Neural cell (in vitro differentiated cells): ENCODE measurements around the gene RBSN. TPM values are rescaled to one million over a fixed set of nuclear protein-coding genes. Genes with fewer than 3 reads are reported as not detected.

Source experiments
- H2AFZ ChIP-seq: fragments of 200-600, 300-800 bp; sonication (generic), shearing (Covaris generic); 2 replicates; pipeline ENCODE4 v1.6.0; 2014; ENCODE audit warnings: low read depth, mild to moderate bottlenecking, antibody characterized with exemption, low read length, moderate library complexity
- H3F3A ChIP-seq: fragments of 200-600 bp; shearing (Covaris generic); 2 replicates; pipeline ENCODE4 v1.6.1; 2016; ENCODE audit warnings: mild to moderate bottlenecking, moderate library complexity, mixed read lengths, antibody characterized with exemption, low read length; ENCODE audit not compliant: insufficient read depth, poor library complexity, severe bottlenecking
- H3K27ac ChIP-seq: fragments of 200-600, 300-800 bp; sonication (generic), shearing (Covaris generic); 2 replicates; pipeline ENCODE4 v1.5.1; 2014; ENCODE audit warnings: mild to moderate bottlenecking, low read length, moderate library complexity
- H3K27me3 ChIP-seq: fragments of 300-800, 200-600 bp; sonication (generic), shearing (Covaris generic); 2 replicates; pipeline ENCODE4 v1.6.0; 2014; ENCODE audit warnings: mild to moderate bottlenecking, low read depth, low read length, moderate library complexity; ENCODE audit not compliant: insufficient read depth
- H3K36me3 ChIP-seq: fragments of 300-800, 200-600 bp; sonication (generic), shearing (Covaris generic); 2 replicates; pipeline ENCODE4 v1.5.1; 2014; ENCODE audit warnings: mild to moderate bottlenecking, antibody characterized with exemption, low read length, moderate library complexity; ENCODE audit not compliant: insufficient read depth
- H3K4me2 ChIP-seq: fragments of 300-800, 200-600 bp; sonication (generic), shearing (Covaris generic); 2 replicates; pipeline ENCODE4 v1.6.0; 2014; ENCODE audit warnings: mild to moderate bottlenecking, low read length
- H3K4me3 ChIP-seq: fragments of 300-800, 200-600 bp; sonication (generic), shearing (Covaris generic); 2 replicates; pipeline ENCODE4 v1.5.1; 2014; ENCODE audit warnings: mild to moderate bottlenecking, low read length, moderate library complexity
- H3K79me2 ChIP-seq: fragments of 200-600 bp; shearing (Covaris generic); replicated peaks from 2 replicates; pipeline ENCODE4 v1.6.0; 2014; ENCODE audit warnings: mild to moderate bottlenecking, low read length, moderate library complexity; ENCODE audit not compliant: insufficient read depth
- H3K9ac ChIP-seq: fragments of 300-800, 200-600 bp; sonication (generic), shearing (Covaris generic); 2 replicates; pipeline ENCODE4 v1.6.1; 2016; ENCODE audit warnings: mild to moderate bottlenecking, low read length, mixed read lengths
- H3K9me2 ChIP-seq: fragments of 200-600 bp; shearing (Covaris generic); 2 replicates; pipeline ENCODE4 v1.6.1; 2016; ENCODE audit warnings: mild to moderate bottlenecking, low read length, mixed read lengths; ENCODE audit not compliant: insufficient read depth
- H3K9me3 ChIP-seq: fragments of 200-600, 300-800 bp; sonication (generic), shearing (Covaris generic); 2 replicates; pipeline ENCODE4 v1.6.1; 2016; ENCODE audit warnings: mild to moderate bottlenecking, mixed run types, low read length, moderate library complexity, mixed read lengths
- H4K20me1 ChIP-seq: fragments of 200-600 bp; shearing (Covaris generic); 2 replicates; pipeline ENCODE4 v1.6.1; 2016; ENCODE audit warnings: mild to moderate bottlenecking, mixed run types; ENCODE audit not compliant: insufficient read depth
- EP300 ChIP-seq: fragments of 450-650 bp; conservative IDR thresholded peaks from 2 replicates; pipeline ENCODE4 v1.6.1; 2014; ENCODE audit warnings: antibody characterized with exemption, mild to moderate bottlenecking, moderate library complexity; ENCODE audit not compliant: poor library complexity, severe bottlenecking
- EZH2 ChIP-seq: fragments of 200-600, 300-800 bp; shearing (Covaris generic), sonication (generic); IDR thresholded peaks from 2 replicates; pipeline ENCODE4 v1.6.1; 2014; ENCODE audit warnings: antibody characterized with exemption, low read length, borderline replicate concordance, mild to moderate bottlenecking; ENCODE audit not compliant: insufficient read depth, poor library complexity, severe bottlenecking
- MXI1 ChIP-seq: fragments of 450-650 bp; conservative IDR thresholded peaks from 2 replicates; pipeline ENCODE4 v1.6.1; 2014; ENCODE audit warnings: antibody characterized with exemption, mild to moderate bottlenecking; ENCODE audit not compliant: poor library complexity, severe bottlenecking
- POLR2AphosphoS5 ChIP-seq: IDR thresholded peaks from 2 replicates; pipeline ENCODE4 v1.6.1; 2012
- RAD21 ChIP-seq: fragments of 450-650 bp; conservative IDR thresholded peaks from 2 replicates; pipeline ENCODE4 v1.6.1; 2014; ENCODE audit warnings: antibody characterized with exemption, mild to moderate bottlenecking, moderate library complexity
- REST ChIP-seq: IDR thresholded peaks from 2 replicates; pipeline ENCODE4 v1.6.1; 2012; ENCODE audit warnings: borderline replicate concordance
- SMC3 ChIP-seq: fragments of 450-650 bp; conservative IDR thresholded peaks from 2 replicates; pipeline ENCODE4 v1.6.1; 2014; ENCODE audit warnings: antibody characterized with exemption, mild to moderate bottlenecking, moderate library complexity; ENCODE audit not compliant: poor library complexity
- TAF1 ChIP-seq: IDR thresholded peaks from 2 replicates; pipeline ENCODE4 v1.6.1; 2012; ENCODE audit warnings: low read depth
- polyA plus RNA-seq: library from polyadenylated mRNA; depleted of rRNA; stranded (reverse); fragments of >200 nt; gene quantifications from 2 replicates; pipeline ENCODE4 v1.2.3, GENCODE V29; 2014
- TF ChIP-seq, protein P1 (sequence below): fragments of 450-650 bp; IDR thresholded peaks from 2 replicates; pipeline ENCODE4 v1.5.1; 2014; ENCODE audit warnings: antibody characterized with exemption, mild to moderate bottlenecking, moderate library complexity; ENCODE audit not compliant: poor library complexity, severe bottlenecking

The RBSN gene
- polyA plus RNA-seq, 1 donor from 2014 or later: 27.6 TPM

DNA sequence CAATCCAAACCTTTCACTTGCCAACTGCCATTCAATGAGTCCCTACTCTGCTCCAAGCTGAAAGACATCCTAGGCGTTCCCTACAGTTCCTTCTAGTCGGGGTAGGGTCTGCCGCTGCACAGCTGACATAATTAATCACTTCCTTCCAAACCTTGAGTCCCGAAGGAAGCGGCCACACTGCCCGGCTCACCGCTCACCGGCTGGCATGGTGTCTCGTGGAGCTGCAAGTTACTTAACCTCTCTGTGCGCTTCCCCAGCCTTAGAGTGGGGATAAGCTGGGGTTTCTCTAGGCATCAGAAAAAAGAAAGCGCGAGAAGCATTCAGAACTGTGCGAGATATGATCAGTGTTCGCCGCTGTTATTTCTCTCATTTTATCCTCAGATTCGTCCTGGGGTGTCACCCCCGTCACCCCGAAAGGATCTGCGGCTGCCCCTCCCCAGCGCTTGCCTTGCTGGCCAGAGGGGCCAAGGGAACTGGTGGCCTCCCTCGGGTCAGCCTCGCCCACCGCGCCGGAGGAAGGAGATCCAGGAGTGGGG lies 34.6 kb downstream of the RBSN start:
- Histone ChIP-seq H3K4me3 (peak overlapping the region; percentile 99), H3K27ac (peak overlapping the region; percentile 73)

GRCh38 chr3:15063656-15064286 lies 35.2 kb downstream of the RBSN start:
- H4K20me1 ChIP-seq: no peaks in the 10 kb centered on the region
- peak overlapping the region; percentile 99 for H3K4me3 ChIP-seq
- H2AFZ ChIP-seq: no peak overlapping the region
- peak overlapping the region; percentile 57 for H3K4me2 ChIP-seq
- no peaks in the 10 kb centered on the region for H3K27me3 ChIP-seq
- peaks cover under 1% of the 10 kb centered on the region for H3K36me3 ChIP-seq
- H3K9me3 ChIP-seq: no peaks in the 10 kb centered on the region
- no peak overlapping the region for H3K27ac ChIP-seq
- peaks cover 18% of the 10 kb centered on the region for H3K79me2 ChIP-seq
- no peaks in the 10 kb centered on the region for H3K9me2 ChIP-seq
- peak overlapping the region; percentile 95 for H3K9ac ChIP-seq
- no peaks in the 10 kb centered on the region for H3F3A ChIP-seq
- TF ChIP-seq REST (no peak), SMC3 (no peak), EZH2 (no peak), EP300 (no peak), RAD21 (no peak)
- TF ChIP-seq, protein P1, sequence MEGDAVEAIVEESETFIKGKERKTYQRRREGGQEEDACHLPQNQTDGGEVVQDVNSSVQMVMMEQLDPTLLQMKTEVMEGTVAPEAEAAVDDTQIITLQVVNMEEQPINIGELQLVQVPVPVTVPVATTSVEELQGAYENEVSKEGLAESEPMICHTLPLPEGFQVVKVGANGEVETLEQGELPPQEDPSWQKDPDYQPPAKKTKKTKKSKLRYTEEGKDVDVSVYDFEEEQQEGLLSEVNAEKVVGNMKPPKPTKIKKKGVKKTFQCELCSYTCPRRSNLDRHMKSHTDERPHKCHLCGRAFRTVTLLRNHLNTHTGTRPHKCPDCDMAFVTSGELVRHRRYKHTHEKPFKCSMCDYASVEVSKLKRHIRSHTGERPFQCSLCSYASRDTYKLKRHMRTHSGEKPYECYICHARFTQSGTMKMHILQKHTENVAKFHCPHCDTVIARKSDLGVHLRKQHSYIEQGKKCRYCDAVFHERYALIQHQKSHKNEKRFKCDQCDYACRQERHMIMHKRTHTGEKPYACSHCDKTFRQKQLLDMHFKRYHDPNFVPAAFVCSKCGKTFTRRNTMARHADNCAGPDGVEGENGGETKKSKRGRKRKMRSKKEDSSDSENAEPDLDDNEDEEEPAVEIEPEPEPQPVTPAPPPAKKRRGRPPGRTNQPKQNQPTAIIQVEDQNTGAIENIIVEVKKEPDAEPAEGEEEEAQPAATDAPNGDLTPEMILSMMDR: no peak

More for the DNA sequence above, 34.6 kb downstream of the RBSN start:
- peak overlapping the region; percentile 94 for H2AFZ ChIP-seq
- H4K20me1 ChIP-seq: no peaks in the 10 kb centered on the region
- H3K79me2 ChIP-seq: peaks cover 18% of the 10 kb centered on the region
- TF ChIP-seq TAF1 (no peak), SMC3 (no peak), EP300 (no peak), EZH2 (no peak), RAD21 (no peak), MXI1 (no peak), POLR2AphosphoS5 (no peak), REST (no peak)
- TF ChIP-seq, protein P1: no peak
- no peaks in the 10 kb centered on the region for H3K9me3 ChIP-seq
- no peaks in the 10 kb centered on the region for H3K27me3 ChIP-seq
- H3K36me3 ChIP-seq: no peaks in the 10 kb centered on the region
- H3F3A ChIP-seq: no peaks in the 10 kb centered on the region
- H3K9me2 ChIP-seq: no peaks in the 10 kb centered on the region
- peak overlapping the region; percentile 95 for H3K9ac ChIP-seq
- H3K4me2 ChIP-seq: peak overlapping the region; percentile 57
